UCSD-AML1 (cell line): ENCODE data around the gene PADI3.

ENCODE experiments used
- DNase-seq: peaks from one replicate; lab custom pipeline; 2025; ENCODE audit not compliant: unreplicated experiment; lab: John Stamatoyannopoulos, UW

Gene PADI3

GRCh38 chr1:17329610-17330009, 80.7 kb downstream of the PADI3 start:
- DNase-seq: no peak

DNA sequence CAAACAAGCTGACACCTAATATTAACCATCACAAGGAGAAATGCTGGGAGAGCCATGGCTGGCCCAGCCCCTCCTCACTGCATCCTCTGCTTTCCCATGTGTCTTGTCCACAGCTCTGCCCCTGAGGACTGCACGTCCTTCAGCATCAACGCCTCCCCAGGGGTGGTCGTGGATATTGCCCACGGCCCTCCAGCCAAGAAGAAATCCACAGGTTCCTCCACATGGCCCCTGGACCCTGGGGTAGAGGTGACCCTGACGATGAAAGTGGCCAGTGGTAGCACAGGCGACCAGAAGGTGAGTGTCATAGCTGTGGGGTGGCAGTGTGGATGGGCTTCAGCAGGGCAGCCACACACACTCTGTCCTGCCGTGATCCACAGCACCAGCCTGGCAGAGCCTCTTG, 82.0 kb downstream of the PADI3 start:
- DNase-seq: no peak

GRCh38 chr1:17333081-17333480, 84.2 kb downstream of the PADI3 start:
- no peak for DNase-seq
